Measurements from ENCODE around the gene IGSF8.
"Not testable (repeated sequence)": the region's sequence is repeated elsewhere in the genome, so short reads cannot be mapped to it uniquely, and the experiment has no call there.

IGSF8 gene

GRCh38 chr1:160127865-160128523 is 29.6 kb upstream of the IGSF8 start:
- no peak for DNase-seq (ENCODE audit: low read depth in 2 of 2)

- DNase-seq (ENCODE audit: low read depth in 2 of 2), result no peak
Measured at GRCh38 chr1:160127381-160127780, 29.0 kb upstream of the IGSF8 start.

GRCh38 chr1:160126342-160126741 is 27.9 kb upstream of the IGSF8 start:
- DNase-seq (ENCODE audit: low read depth in 2 of 2), result not testable (repeated sequence)

GRCh38 chr1:160125746-160126145 is 27.3 kb upstream of the IGSF8 start:
- DNase-seq (ENCODE audit: low read depth in 2 of 2), result no peak

- no peak for DNase-seq (ENCODE audit: low read depth in 2 of 2)
Measured at GRCh38 chr1:160124705-160125478, 26.5 kb upstream of the IGSF8 start.

GRCh38 chr1:160123726-160124125 is 25.3 kb upstream of the IGSF8 start:
- no peak for DNase-seq (ENCODE audit: low read depth in 2 of 2)

GRCh38 chr1:160122978-160123495 is 24.6 kb upstream of the IGSF8 start:
- no peak for DNase-seq (ENCODE audit: low read depth in 2 of 2)

- no peak for DNase-seq (ENCODE audit: low read depth in 2 of 2)
Measured at GRCh38 chr1:160121388-160121787, 23.0 kb upstream of the IGSF8 start.

GRCh38 chr1:160120797-160121196 is 22.4 kb upstream of the IGSF8 start:
- DNase-seq (ENCODE audit: low read depth in 2 of 2), result no peak

- DNase-seq (ENCODE audit: low read depth in 2 of 2), result no peak
Measured at GRCh38 chr1:160118928-160119327, 20.5 kb upstream of the IGSF8 start.

GRCh38 chr1:160117709-160118183 is 19.3 kb upstream of the IGSF8 start:
- DNase-seq (ENCODE audit: low read depth in 2 of 2), result no peak

GRCh38 chr1:160117300-160117699 is 18.9 kb upstream of the IGSF8 start:
- no peak for DNase-seq (ENCODE audit: low read depth in 2 of 2)

GRCh38 chr1:160116283-160117147 is 18.1 kb upstream of the IGSF8 start:
- DNase-seq (ENCODE audit: low read depth in 2 of 2), result no peak

- no peak for DNase-seq (ENCODE audit: low read depth in 2 of 2)
Measured at GRCh38 chr1:160115545-160116282, 17.3 kb upstream of the IGSF8 start, which contains the start of gene ATP1A2. Gene ATP1A2 (plus strand): TSS chr1:160115759. CDS start chr1:160115862, 103 bp downstream.

- no peak for DNase-seq (ENCODE audit: low read depth in 2 of 2)
Measured at GRCh38 chr1:160114085-160114484, 15.7 kb upstream of the IGSF8 start.

GRCh38 chr1:160113407-160113806 is 15.0 kb upstream of the IGSF8 start:
- no peak for DNase-seq (ENCODE audit: low read depth in 2 of 2)

GRCh38 chr1:160112357-160112756 is 13.9 kb upstream of the IGSF8 start:
- no peak for DNase-seq (ENCODE audit: low read depth in 2 of 2)

GRCh38 chr1:160111462-160111861 is 13.0 kb upstream of the IGSF8 start:
- not testable (repeated sequence) for DNase-seq (ENCODE audit: low read depth in 2 of 2)

GRCh38 chr1:160109686-160110085 is 11.3 kb upstream of the IGSF8 start:
- no peak for DNase-seq (ENCODE audit: low read depth in 2 of 2)

GRCh38 chr1:160108888-160109662 is 10.7 kb upstream of the IGSF8 start:
- DNase-seq (ENCODE audit: low read depth in 2 of 2), result no peak
